Cardiac septum (tissue), 1 donor: ENCODE data around the gene DMGDH. TPM values are rescaled to one million over a fixed set of nuclear protein-coding genes. Genes with fewer than 3 reads are reported as not detected.
A peak's percentile ranks its signal among the peaks of the same experiment; 100 is the strongest.

Source experiments
- DNase-seq: peaks from one replicate; pipeline ENCODE4 v3.0.0-alpha.2; 2020; ENCODE audit warnings: low spot score
- intact Hi-C: fragments of 100-400 bp; cut with DNase I; formaldehyde crosslinking; loops from one replicate; pipeline ENCODE4 v1.14.0; 2022
- total RNA-seq: library from RNA; stranded (reverse); fragmentation: NEBNext Ultra II Directional; extraction: Animal tissue kit (Norgen Biotek cat#: 25700); gene quantifications from one replicate; pipeline ENCODE4 v1.2.1, GENCODE V29; 2021
- donor health status: DM: no; HTN: no; CAD: no.

Gene DMGDH
- total RNA-seq, 1 donor from 2014 or later, result 0.86 TPM

- intact Hi-C loops, result loop anchor here (5.0 kb wide), 1 partner anchor 440 kb away; no protein-coding TSS in a partner anchor
Observed at GRCh38 chr5:79022771-79023170, 46.7 kb downstream of the DMGDH start.

GRCh38 chr5:79021753-79022152 lies 47.7 kb downstream of the DMGDH start:
- intact Hi-C loops, result loop anchor here (1.0 to 5.0 kb wide), 2 partner anchors 112 to 441 kb away; no protein-coding TSS in a partner anchor

More at GRCh38 chr5:79022771-79023170, 46.7 kb downstream of the DMGDH start:
- DNase-seq, result no peak

DNA sequence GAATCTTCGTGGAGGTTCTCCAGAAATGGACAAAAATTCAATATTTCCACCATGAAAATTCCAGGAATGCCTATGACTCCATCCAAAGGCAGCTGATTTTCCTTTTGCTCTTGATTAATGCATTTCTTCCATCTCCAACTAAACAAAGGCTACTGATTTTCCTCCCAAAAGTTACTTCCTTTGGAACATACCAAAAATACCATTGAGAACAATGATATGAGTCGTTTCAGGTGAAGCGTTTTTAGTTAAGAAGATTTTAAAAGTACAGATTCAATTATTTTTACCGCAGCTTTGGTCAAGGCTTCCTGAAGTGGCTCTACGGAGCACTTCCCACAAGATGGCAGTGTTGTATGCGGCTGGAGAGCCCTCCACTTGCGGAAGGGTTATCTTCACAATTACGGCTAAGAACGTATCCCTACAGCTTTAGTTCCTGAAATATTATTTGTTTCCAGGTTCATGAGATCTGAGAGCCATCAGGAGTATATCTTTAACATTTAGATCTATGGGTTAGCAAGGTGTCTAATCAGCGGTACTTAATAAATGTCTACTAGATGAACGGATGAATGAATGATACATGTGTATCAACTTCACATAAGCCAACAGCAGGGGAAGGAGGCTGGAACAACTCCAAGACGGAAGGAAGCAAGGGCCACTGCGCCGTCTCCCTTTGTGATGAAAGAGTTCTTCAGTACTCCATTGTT lies 48.5 kb downstream of the DMGDH start:
- intact Hi-C loops, result loop anchor here (1.0 to 5.0 kb wide), 2 partner anchors 112 to 441 kb away; no protein-coding TSS in a partner anchor
- no peak for DNase-seq

More at GRCh38 chr5:79021753-79022152, 47.7 kb downstream of the DMGDH start:
- no peak for DNase-seq

DNA sequence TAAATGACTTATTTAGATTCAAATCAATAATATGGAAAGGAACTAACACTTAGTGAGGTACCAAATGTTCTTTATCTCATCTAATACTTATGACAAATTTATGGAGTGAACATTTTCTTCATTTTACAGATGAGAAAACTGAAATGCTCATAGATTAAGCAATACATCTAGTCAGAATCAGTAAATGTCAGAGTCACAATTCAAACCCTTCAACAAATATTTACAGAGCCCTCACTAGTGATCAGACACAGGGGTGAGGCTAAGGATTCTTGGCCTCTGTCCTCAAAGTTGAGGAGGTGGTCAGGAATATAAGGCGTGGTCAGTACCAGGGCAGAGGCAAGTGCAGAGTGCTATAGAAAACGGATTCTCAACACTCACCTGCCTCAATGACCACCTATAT lies 54.8 kb downstream of the DMGDH start:
- DNase-seq, result no peak
- intact Hi-C loops, result no loop called here

DNA sequence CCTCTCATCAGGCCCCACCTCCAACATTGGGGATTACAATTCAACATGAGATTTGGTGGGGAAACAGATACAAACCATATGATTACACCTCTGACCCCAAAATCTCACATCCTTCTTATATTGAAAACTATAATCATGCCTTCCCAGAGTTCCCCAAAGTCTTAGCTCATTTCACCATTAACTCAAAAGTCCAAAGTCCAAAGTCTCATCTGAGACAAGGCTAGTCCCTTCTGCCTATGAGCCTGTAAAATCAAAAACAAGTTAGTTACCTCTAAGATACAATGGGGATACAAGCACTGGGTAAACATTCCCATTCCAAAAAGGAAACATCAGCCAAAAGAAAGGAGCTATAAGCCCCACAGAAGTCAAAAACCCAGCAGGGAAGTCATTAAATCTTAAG lies 57.6 kb downstream of the DMGDH start:
- no peak for DNase-seq
- intact Hi-C loops, result no loop called here

DNA sequence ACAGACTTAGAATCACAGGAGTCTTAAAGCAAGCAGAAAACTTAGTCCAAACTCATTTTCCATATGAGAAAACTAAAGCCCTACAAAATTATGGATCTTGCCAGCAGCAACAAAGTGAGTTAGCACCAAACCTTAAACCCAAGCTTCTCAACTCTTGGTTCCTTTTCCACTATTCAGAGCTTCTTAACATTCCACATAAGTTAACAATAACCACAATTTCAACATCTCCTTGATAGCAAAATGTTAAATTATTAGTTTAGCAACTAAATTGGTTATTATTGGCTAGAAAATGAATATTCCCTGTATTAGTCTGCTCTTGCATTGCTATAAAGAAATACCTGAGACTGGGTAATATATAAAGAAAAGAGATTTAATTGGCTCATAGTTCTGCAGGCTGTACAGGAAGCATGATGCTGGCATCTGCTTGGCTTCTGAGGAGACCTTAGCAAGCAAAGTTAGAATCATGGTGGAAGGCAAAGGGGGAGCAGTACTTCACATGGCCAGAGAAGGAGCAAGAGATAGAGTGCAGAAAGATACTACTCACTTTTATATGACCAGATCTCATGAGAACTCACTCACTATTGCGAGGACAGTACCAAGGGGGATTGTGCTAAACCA lies 58.1 kb downstream of the DMGDH start:
- DNase-seq, result no peak
- intact Hi-C loops, result no loop called here

DNA sequence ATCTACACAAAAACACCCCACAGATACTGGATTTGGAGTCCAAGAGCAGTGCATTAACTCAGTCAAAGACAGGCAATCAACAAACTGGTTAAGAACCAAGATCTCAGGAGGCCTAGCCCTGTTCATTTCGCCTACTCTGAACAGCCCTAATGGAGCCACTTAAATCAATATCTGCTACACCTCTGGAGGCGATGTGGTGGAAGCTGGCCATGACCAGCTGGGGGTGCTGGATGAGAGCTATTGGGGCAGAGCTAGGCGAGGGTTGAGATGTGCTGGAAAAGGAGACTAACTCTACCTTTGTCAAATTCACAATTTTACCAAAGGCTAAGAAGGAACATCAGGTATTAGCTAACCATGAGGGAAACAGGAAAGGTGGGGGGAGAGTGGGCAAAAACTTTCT lies 61.1 kb downstream of the DMGDH start:
- no peak for DNase-seq
- intact Hi-C loops, result no loop called here

- intact Hi-C loops, result no loop called here
- no peak for DNase-seq
Observed at GRCh38 chr5:79007872-79008271, 61.6 kb downstream of the DMGDH start.

GRCh38 chr5:79005936-79006631 lies 63.4 kb downstream of the DMGDH start:
- DNase-seq, result no peak
- intact Hi-C loops, result no loop called here

- intact Hi-C loops, result no loop called here
Observed at GRCh38 chr5:79005151-79005550, 64.3 kb downstream of the DMGDH start.

DNA sequence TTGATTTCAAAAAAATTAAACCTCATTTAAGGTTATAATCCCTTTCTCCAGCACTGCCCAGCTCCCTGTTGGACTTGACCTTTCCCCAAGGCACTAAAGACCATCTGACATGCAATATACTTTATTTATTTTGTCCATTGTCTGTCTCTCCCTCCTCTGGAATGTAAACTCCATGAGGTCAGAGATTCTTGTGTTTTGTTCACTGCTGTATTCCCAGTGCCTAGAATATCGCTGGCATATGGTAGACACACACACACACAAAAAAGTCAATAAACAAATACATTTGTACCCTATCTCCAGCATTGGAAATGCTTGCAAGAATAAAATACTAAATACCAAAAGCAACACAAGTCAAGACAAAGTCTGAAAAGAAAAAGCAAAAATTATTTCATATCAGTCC lies 67.1 kb downstream of the DMGDH start:
- DNase-seq, result no peak
- intact Hi-C loops, result no loop called here

More at GRCh38 chr5:79005151-79005550, 64.3 kb downstream of the DMGDH start:
- no peak for DNase-seq

DNA sequence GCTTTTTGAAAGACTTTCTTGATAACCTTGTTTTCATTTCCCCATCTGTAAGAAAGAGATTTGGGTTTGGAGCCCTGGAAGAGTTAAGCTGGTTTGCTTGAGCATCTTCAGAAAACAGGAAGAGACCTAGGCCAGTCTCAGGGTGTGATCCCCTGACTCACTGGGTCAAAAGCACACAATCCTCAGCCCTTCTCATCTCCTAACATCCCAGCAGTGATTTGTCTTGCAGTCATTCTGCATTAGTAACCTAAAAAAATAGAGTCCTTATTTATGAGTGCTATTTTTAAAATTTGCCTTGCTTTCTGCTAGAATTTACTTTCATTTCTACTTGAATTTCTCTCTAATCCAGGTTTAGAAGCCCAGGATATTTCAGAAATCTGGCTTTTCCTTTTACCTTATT lies 68.0 kb downstream of the DMGDH start:
- intact Hi-C loops, result no loop called here
- no peak for DNase-seq

DNA sequence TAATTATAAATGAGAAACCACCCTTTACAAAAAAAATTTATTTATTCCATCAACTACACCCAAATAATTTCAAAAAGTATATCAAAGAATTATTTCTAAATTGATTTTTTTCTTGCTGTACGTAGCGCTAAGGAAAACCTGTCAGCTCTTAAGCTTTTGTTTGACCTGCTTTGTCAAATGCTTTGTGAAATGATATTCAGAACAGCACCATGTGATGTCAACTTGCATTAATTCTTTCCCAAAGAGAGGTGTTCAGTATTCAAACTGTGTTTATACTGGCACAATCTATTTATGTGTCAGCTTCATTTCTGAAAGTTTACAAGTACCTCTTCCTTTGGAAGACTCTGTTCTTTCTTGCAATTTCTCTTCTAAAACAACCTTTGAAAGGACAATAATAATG lies 72.4 kb downstream of the DMGDH start:
- intact Hi-C loops, result no loop called here
- no peak for DNase-seq

DNA sequence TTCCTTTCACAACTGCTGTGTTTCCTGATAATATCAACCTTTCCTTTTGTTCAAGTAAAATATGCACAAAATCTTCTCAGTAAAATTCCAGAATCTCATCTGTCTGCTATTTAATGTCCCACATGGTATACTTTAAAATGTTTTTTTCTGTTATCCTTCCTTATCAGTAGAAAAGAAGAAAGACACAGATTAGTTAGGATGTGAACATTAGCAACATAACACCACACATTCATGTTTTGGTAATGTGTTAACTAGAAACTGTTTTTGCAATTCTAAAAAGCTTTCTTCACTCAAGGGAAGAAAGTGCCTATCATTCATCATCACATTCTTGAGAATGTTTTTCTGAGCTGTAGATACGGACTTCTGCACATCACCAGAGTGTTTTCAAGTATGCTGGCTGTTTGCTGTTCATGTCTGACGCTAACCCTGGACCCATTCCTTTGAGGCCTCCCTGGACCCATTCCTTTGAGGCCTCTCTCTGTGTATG lies 73.9 kb downstream of the DMGDH start:
- DNase-seq, result no peak
- intact Hi-C loops, result no loop called here

- DNase-seq, result no peak
- intact Hi-C loops, result no loop called here
Observed at GRCh38 chr5:78993165-78993564, 76.3 kb downstream of the DMGDH start.

DNA sequence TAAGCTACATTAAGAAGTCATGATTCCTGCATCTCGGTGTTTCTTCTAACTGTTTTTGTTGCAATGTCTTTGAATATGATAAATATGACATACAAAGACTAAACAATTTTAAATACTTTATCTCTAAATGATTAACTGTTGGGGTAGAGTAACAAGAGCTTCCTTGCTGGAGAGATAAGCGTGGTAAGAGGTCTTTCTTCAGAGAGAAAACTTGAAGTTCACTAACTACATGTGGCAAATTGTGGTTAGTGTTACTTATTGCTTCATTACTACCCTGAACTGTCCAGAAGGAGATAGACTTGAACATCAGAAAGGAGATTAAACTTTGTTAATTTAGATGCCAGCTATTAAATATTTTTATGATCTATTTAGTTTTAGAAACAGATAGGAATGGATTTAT lies 77.3 kb downstream of the DMGDH start:
- intact Hi-C loops, result no loop called here
- DNase-seq, result no peak

GRCh38 chr5:78989080-78989479 lies 80.4 kb downstream of the DMGDH start:
- no peak for DNase-seq
- intact Hi-C loops, result no loop called here

- DNase-seq, result no peak
- intact Hi-C loops, result no loop called here
Observed at GRCh38 chr5:78985725-78986223, 83.7 kb downstream of the DMGDH start.

DNA sequence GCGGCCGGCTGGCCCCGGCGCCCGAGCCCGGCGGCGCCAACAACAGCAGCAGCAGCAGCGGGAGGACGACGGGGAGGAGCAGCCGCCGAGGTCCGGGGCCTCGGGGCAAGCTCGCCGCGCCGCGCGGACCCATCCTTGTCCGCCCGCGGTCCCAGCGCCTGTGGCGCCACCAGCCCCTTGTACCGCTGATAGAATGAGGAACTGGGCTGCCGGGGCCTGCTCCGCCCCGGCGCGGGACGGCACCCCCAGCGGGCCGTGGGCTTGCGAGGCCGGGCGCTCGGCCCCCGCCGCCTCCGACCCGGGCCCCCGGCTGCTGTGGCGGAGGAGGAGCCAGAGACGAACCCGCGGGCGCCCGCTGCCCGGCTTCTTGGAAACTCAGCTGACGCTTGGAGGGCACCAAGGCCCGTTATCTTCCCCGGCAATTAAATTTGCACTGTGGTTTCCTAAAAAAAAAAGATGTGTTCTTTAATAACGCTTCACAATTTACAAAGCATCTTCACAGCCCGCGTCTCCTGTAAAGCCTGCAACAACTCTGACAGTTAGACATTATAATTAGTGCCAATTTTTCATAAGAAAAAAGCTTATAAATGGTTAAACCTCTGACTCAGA lies 84.3 kb downstream of the DMGDH start, which contains the start of gene ARSB:
TSS of gene ARSB (minus strand) at position 195 of the 609 bp plus-strand sequence. CDS start at position 133, 62 bp downstream.
- peak; percentile 76 for DNase-seq
- intact Hi-C loops, result no loop called here
